HG03558 (cell line): ENCODE measurements around the gene ZNF577.

ENCODE experiments used
- ATAC-seq: cut with Tn5 transposase; IDR thresholded peaks from one replicate; pipeline ENCODE4 v1.9.1; 2021; ENCODE audit warnings: moderate number of reproducible peaks; ENCODE audit not compliant: unreplicated experiment; ENCODE audit errors: extremely low read depth

Gene ZNF577

GRCh38 chr19:51882518-51882917 is 5.2 kb downstream of the ZNF577 start:
- ATAC-seq: no peak

- no peak for ATAC-seq
These were observed 14.7 kb downstream of the ZNF577 start for GRCh38 chr19:51873097-51873496.

- ATAC-seq: no peak
These were observed 25.7 kb downstream of the ZNF577 start for GRCh38 chr19:51861870-51862622.

- ATAC-seq: no peak
These were observed 50.6 kb downstream of the ZNF577 start for GRCh38 chr19:51837145-51837544.

- ATAC-seq: no peak
These were observed 57.5 kb downstream of the ZNF577 start for GRCh38 chr19:51830274-51830673.

GRCh38 chr19:51824281-51825005 is 63.3 kb downstream of the ZNF577 start:
- ATAC-seq: no peak

GRCh38 chr19:51822946-51823345 is 64.8 kb downstream of the ZNF577 start:
- ATAC-seq: no peak

- ATAC-seq: no peak
These were observed 65.4 kb downstream of the ZNF577 start for GRCh38 chr19:51822325-51822724.

GRCh38 chr19:51821921-51822320 is 65.8 kb downstream of the ZNF577 start:
- ATAC-seq: no peak

GRCh38 chr19:51821456-51821855 is 66.3 kb downstream of the ZNF577 start:
- ATAC-seq: no peak
